Osteocyte (in vitro differentiated cells): ENCODE results near the gene TPTE. TPM values are rescaled to one million over a fixed set of nuclear protein-coding genes. Genes with fewer than 3 reads are reported as not detected.
A peak's percentile ranks its signal among the peaks of the same experiment; 100 is the strongest.
"Not testable (repeated sequence)": the region's sequence is repeated elsewhere in the genome, so short reads cannot be mapped to it uniquely, and the experiment has no call there.

Source experiments
- DNase-seq: peaks from one replicate; pipeline ENCODE4 v3.0.0; 2021; ENCODE audit warnings: mixed read lengths; ENCODE audit not compliant: unreplicated experiment; ENCODE audit errors: extremely low spot score
- H3K27ac Mint-ChIP-seq: one replicate; pipeline ENCODE4 v1.8.0; 2021; ENCODE audit warnings: mild to moderate bottlenecking, mixed read lengths; ENCODE audit not compliant: unreplicated experiment
- H3K27me3 Mint-ChIP-seq: one replicate; pipeline ENCODE4 v1.8.0; 2021; ENCODE audit warnings: mixed read lengths; ENCODE audit not compliant: unreplicated experiment
- H3K36me3 Mint-ChIP-seq: one replicate; pipeline ENCODE4 v1.8.0; 2021; ENCODE audit warnings: mixed read lengths; ENCODE audit not compliant: unreplicated experiment
- H3K4me1 Mint-ChIP-seq: one replicate; pipeline ENCODE4 v1.8.0; 2021; ENCODE audit warnings: mixed read lengths; ENCODE audit not compliant: unreplicated experiment
- H3K4me3 Mint-ChIP-seq: one replicate; pipeline ENCODE4 v1.8.0; 2021; ENCODE audit warnings: mild to moderate bottlenecking, moderate library complexity, mixed read lengths; ENCODE audit not compliant: unreplicated experiment
- H3K9me3 Mint-ChIP-seq: one replicate; pipeline ENCODE4 v1.8.0; 2021; ENCODE audit warnings: mixed read lengths; ENCODE audit not compliant: unreplicated experiment
- CTCF ChIP-seq: fragments of 200-600 bp; sonication (generic); IDR thresholded peaks from 2 replicates; pipeline ENCODE4 v1.5.0; 2021; ENCODE audit warnings: antibody characterized with exemption, mild to moderate bottlenecking, moderate library complexity
- long read RNA-seq: library from polyadenylated mRNA; unstranded; transcript quantifications from one replicate; pipeline ENCODE4 v2.0.0, GENCODE V29; 2021
- total RNA-seq: library from RNA; stranded (reverse); gene quantifications from 2 replicates; pipeline ENCODE4 v1.2.1, GENCODE V29; 2021

TPTE gene
- not detected in 2 replicates for total RNA-seq
- long read RNA-seq = 0 reads

- no peak for DNase-seq
- TF ChIP-seq CTCF = no peak
- no peaks in the 10 kb centered on the region for H3K4me1 Mint-ChIP-seq
- no peak within 1 kb of the TSS for H3K4me3 Mint-ChIP-seq
- H3K27me3 Mint-ChIP-seq = no peaks in the 10 kb centered on the region
- H3K9me3 Mint-ChIP-seq = peaks cover 40% of the 10 kb centered on the region
- no peak within 1 kb of the TSS for H3K27ac Mint-ChIP-seq
- H3K36me3 Mint-ChIP-seq = peaks cover 2% of the 10 kb centered on the region
These were observed at the start of gene TPTE for GRCh38 chr21:10521091-10521598. TPTE (plus strand) TSS chr21:10521583; CDS start chr21:10538724, 17,141 bp downstream.

GRCh38 chr21:10471999-10472398, 49.4 kb upstream of the TPTE start:
- DNase-seq = peak; percentile 82
- H3K36me3 Mint-ChIP-seq, H3K4me3 Mint-ChIP-seq, H3K27ac Mint-ChIP-seq, H3K27me3 Mint-ChIP-seq, H3K4me1 Mint-ChIP-seq: not testable (repeated sequence)
- peaks cover 15% of the 10 kb centered on the region for H3K9me3 Mint-ChIP-seq

GRCh38 chr21:10477794-10478193, 43.6 kb upstream of the TPTE start:
- not testable (repeated sequence) for H3K27ac Mint-ChIP-seq, H3K36me3 Mint-ChIP-seq, H3K27me3 Mint-ChIP-seq, H3K4me3 Mint-ChIP-seq, H3K4me1 Mint-ChIP-seq
- DNase-seq = peak; percentile 83
- H3K9me3 Mint-ChIP-seq = peaks cover 43% of the 10 kb centered on the region

GRCh38 chr21:10479875-10480274, 41.5 kb upstream of the TPTE start:
- not testable (repeated sequence) for H3K27me3 Mint-ChIP-seq, H3K4me1 Mint-ChIP-seq, H3K36me3 Mint-ChIP-seq, H3K4me3 Mint-ChIP-seq, H3K27ac Mint-ChIP-seq
- H3K9me3 Mint-ChIP-seq = peaks cover 47% of the 10 kb centered on the region
- peak; percentile 86 for DNase-seq

- H3K4me1 Mint-ChIP-seq, DNase-seq, H3K27me3 Mint-ChIP-seq, H3K36me3 Mint-ChIP-seq, H3K4me3 Mint-ChIP-seq, H3K27ac Mint-ChIP-seq: not testable (repeated sequence)
- peaks cover 33% of the 10 kb centered on the region for H3K9me3 Mint-ChIP-seq
These were observed 36.5 kb upstream of the TPTE start for GRCh38 chr21:10484864-10485263.

GRCh38 chr21:10490453-10490852, 30.9 kb upstream of the TPTE start:
- H3K4me3 Mint-ChIP-seq, H3K36me3 Mint-ChIP-seq, H3K27ac Mint-ChIP-seq, H3K4me1 Mint-ChIP-seq, H3K9me3 Mint-ChIP-seq, H3K27me3 Mint-ChIP-seq: not testable (repeated sequence)
- DNase-seq = peak; percentile 79

GRCh38 chr21:10511116-10511515, 10.3 kb upstream of the TPTE start:
- H3K4me1 Mint-ChIP-seq = no peaks in the 10 kb centered on the region
- H3K27me3 Mint-ChIP-seq = no peaks in the 10 kb centered on the region
- H3K9me3 Mint-ChIP-seq = peaks cover 34% of the 10 kb centered on the region
- H3K36me3 Mint-ChIP-seq = no peaks in the 10 kb centered on the region
- no peak overlapping the region for H3K4me3 Mint-ChIP-seq
- no peak overlapping the region for H3K27ac Mint-ChIP-seq
- no peak for DNase-seq
- TF ChIP-seq CTCF = no peak

GRCh38 chr21:10516889-10517288, 4.5 kb upstream of the TPTE start:
- not testable (repeated sequence) for H3K4me1 Mint-ChIP-seq, H3K4me3 Mint-ChIP-seq, H3K27ac Mint-ChIP-seq, H3K27me3 Mint-ChIP-seq, H3K36me3 Mint-ChIP-seq, DNase-seq
- peaks cover 55% of the 10 kb centered on the region for H3K9me3 Mint-ChIP-seq

- peaks cover 55% of the 10 kb centered on the region for H3K9me3 Mint-ChIP-seq
- H3K27me3 Mint-ChIP-seq, H3K4me1 Mint-ChIP-seq, H3K36me3 Mint-ChIP-seq, DNase-seq, H3K4me3 Mint-ChIP-seq, H3K27ac Mint-ChIP-seq: not testable (repeated sequence)
These were observed 3.5 kb upstream of the TPTE start for GRCh38 chr21:10517904-10518303.

- H3K27me3 Mint-ChIP-seq, DNase-seq, H3K4me1 Mint-ChIP-seq, H3K36me3 Mint-ChIP-seq, H3K27ac Mint-ChIP-seq, H3K4me3 Mint-ChIP-seq: not testable (repeated sequence)
- H3K9me3 Mint-ChIP-seq = peaks cover 34% of the 10 kb centered on the region
These were observed 585 bp downstream of the TPTE start for GRCh38 chr21:10521835-10522500.
